ENCODE results near the gene ATXN1. TPM values are rescaled to one million over a fixed set of nuclear protein-coding genes. Genes with fewer than 3 reads are reported as not detected.

Gene ATXN1
- total and polyA plus RNA-seq, 2 of the 8 experiments (the other 6 are each of a cell fraction or from before 2014, with no cell fraction given) = 1.6 to 4.0 TPM

- TF ChIP-seq EGR1 (IDR thresholded peaks at IDR 0.05; ENCODE audit: borderline replicate concordance, low read depth, low read length) (no peak), KDM4A (IDR thresholded peaks at IDR 0.05; ENCODE audit: low read depth, low read length, severe bottlenecking) (no peak), BRCA1 (IDR thresholded peaks at IDR 0.05; ENCODE audit: low read depth, low read length) (no peak), CBX8 (IDR thresholded peaks at IDR 0.05; ENCODE audit: borderline replicate concordance, low read depth, low read length) (no peak), HDAC6 (IDR thresholded peaks at IDR 0.05; ENCODE audit: low read depth, low read length) (no peak), POLR2A (IDR thresholded peaks at IDR 0.05; ENCODE audit: control extremely low read depth in 1 of 2, low read depth in 2 of 2, low read length in 2 of 2) (no peak), POLR2AphosphoS5 (IDR thresholded peaks at IDR 0.05; ENCODE audit: low read depth, low read length) (no peak), RFX5 (IDR thresholded peaks at IDR 0.05; ENCODE audit: borderline replicate concordance, low read depth, low read length) (no peak), RNF2 (IDR thresholded peaks at IDR 0.05; ENCODE audit: borderline replicate concordance, low read depth, low read length, missing control alignments, poor library complexity, severe bottlenecking) (no peak), CHD1 (IDR thresholded peaks at IDR 0.05; ENCODE audit: low read depth, low read length) (no peak), MAX (IDR thresholded peaks at IDR 0.05) (no peak), JUND (IDR thresholded peaks at IDR 0.05; ENCODE audit: low read length) (no peak), BCL11A (IDR thresholded peaks at IDR 0.05; ENCODE audit: low read depth in 2 of 2, low read length in 2 of 2) (no peak)
- Histone ChIP-seq H3K36me3 (ENCODE audit: control insufficient read depth in 2 of 4, insufficient read depth in 4 of 4, low read length in 3 of 4) (no peaks in the 10 kb centered on the region), H3K27ac (ENCODE audit: low read depth, low read length) (no peak overlapping the region), H2BK20ac (ENCODE audit: low read length) (no peak overlapping the region), H2AFZ (ENCODE audit: low read length) (no peak overlapping the region), H4K5ac (ENCODE audit: insufficient read length, low read depth, low read length) (no peak overlapping the region), H2BK12ac (ENCODE audit: low read depth, low read length) (no peak overlapping the region; the same call in 1 of the 2 replicates), H3K4me1 (replicated peaks in 1 of 4; ENCODE audit: control insufficient read depth in 3 of 4, insufficient read depth in 4 of 4, low read length in 3 of 4) (peaks cover 0 to 4% (median 0%) of the 10 kb centered on the region in 4 experiments; a peak in 2 of 7 replicates), H3K4me2 (ENCODE audit: insufficient read depth in 1 of 2, low read depth in 2 of 2, low read length in 2 of 2) (no peak overlapping the region), H4K8ac (ENCODE audit: extremely low read depth, insufficient read depth, low read length) (no peak overlapping the region), H4K91ac (replicated peaks; ENCODE audit: insufficient read length, low read length) (no peak overlapping the region), H3K4ac (replicated peaks; ENCODE audit: insufficient read length, low read depth, low read length) (no peak overlapping the region), H2BK5ac (ENCODE audit: low read depth, low read length) (no peak overlapping the region), H3K9me3 (ENCODE audit: insufficient read depth in 2 of 2, low read depth in 1 of 2, low read length in 1 of 2) (no peaks in the 10 kb centered on the region), H3K14ac (ENCODE audit: insufficient read length) (no peak overlapping the region), H3K79me2 (ENCODE audit: control insufficient read depth in 1 of 2, insufficient read depth in 2 of 2, low read length in 2 of 2) (no peaks in the 10 kb centered on the region), H3K23ac (ENCODE audit: insufficient read length) (no peak overlapping the region), H3K9ac (replicated peaks in 1 of 4; ENCODE audit: extremely low read depth in 1 of 4, low read depth in 3 of 4, low read length in 3 of 4) (no peak overlapping the region), H3K23me2 (ENCODE audit: low read depth, low read length) (no peaks in the 10 kb centered on the region), H3K56ac (replicated peaks; ENCODE audit: insufficient read length, low read depth, low read length) (no peak overlapping the region), H2BK120ac (replicated peaks; ENCODE audit: low read depth, low read length) (no peak overlapping the region), H3K27me3 (replicated peaks in 1 of 4; ENCODE audit: control insufficient read depth in 3 of 4, extremely low read depth in 1 of 4, insufficient read depth in 3 of 4, low read length in 3 of 4) (no peaks in the 10 kb centered on the region), H4K20me1 (replicated peaks in 1 of 2; ENCODE audit: control insufficient read depth in 1 of 2, insufficient read depth in 2 of 2, low read length in 2 of 2) (no peaks in the 10 kb centered on the region), H3K79me1 (ENCODE audit: low read depth, low read length) (no peaks in the 10 kb centered on the region), H2BK15ac (ENCODE audit: low read length) (no peak overlapping the region), H3K18ac (ENCODE audit: extremely low read depth, low read length) (no peak overlapping the region), H2AK5ac (ENCODE audit: low read depth, low read length) (no peak overlapping the region), H3K4me3 (ENCODE audit: extremely low read depth in 1 of 4, insufficient read depth in 2 of 4, low read depth in 3 of 4, low read length in 4 of 4) (no peak overlapping the region)
- ChIA-PET CTCF (ENCODE audit: partially characterized antibody) (interaction anchor here (0.9 to 2.0 kb wide), 5 partner anchors 9 to 42 kb away, joined by 3 to 7 read pairs (median 3); no protein-coding TSS in a partner anchor), POLR2A (ENCODE audit: partially characterized antibody) (no interaction called here)
- FAIRE-seq (no peak), DNase-seq (ENCODE audit: low read depth in 1 of 2, low spot score in 2 of 2) (no peak)
- 89% methylated on average over 3 of the region's 3 CpGs; no CpG with 5 or more reads in 1 of the 2 experiments for WGBS, 2 experiments (ENCODE audit: extremely low coverage in 1 of 2, insufficient coverage in 1 of 2, insufficient read length in 1 of 2, insufficient replicate concordance in 2 of 2, low coverage in 1 of 2, low lambda C conversion rate in 2 of 2, missing lambda C conversion rate in 1 of 2)
Observed at GRCh38 chr6:16722630-16723029, 38.6 kb downstream of the ATXN1 start.
